IMR-90 (cell line): ENCODE measurements around the gene PDE8B. TPM values are rescaled to one million over a fixed set of nuclear protein-coding genes. Genes with fewer than 3 reads are reported as not detected.

ENCODE experiments used
- ATAC-seq: fragments of 200-7000 bp; cut with Tn5 transposase; 2 replicates; pipeline ENCODE4 v1.9.1; 2020; ENCODE audit warnings: low read depth, mild to moderate bottlenecking, moderate library complexity
- BruUV-seq: library from RNA; stranded (reverse); fragments of 400-500 nt; replicated peaks from 2 replicates; lab custom pipeline; 2021; lab: Mats Ljungman, UMichigan
- CTCF ChIA-PET: fragments of 300-600 bp; formaldehyde crosslinking; extraction: SDS; loops from one replicate; lab custom pipeline; 2021; ENCODE audit warnings: antibody characterized with exemption; lab: Yijun Ruan, JAX
- POLR2A ChIA-PET: fragments of 300-600 bp; sonication (Branson Sonifier 250); formaldehyde crosslinking; loops from one replicate; lab custom pipeline; 2022; ENCODE audit warnings: antibody characterized with exemption; ENCODE audit not compliant: unreplicated experiment; lab: Charles Lee
- DNase-seq: peaks from one replicate; pipeline ENCODE4 v3.0.0; 2013
- H2AFZ ChIP-seq: replicated peaks from 2 replicates; pipeline ENCODE3; 2013; ENCODE audit warnings: low read length, mild to moderate bottlenecking; ENCODE audit not compliant: poor library complexity
- H2AK5ac ChIP-seq: 2 replicates; pipeline ENCODE4 v1.6.1; 2013; ENCODE audit warnings: low read depth, low read length, inconsistent platforms
- H2AK9ac ChIP-seq: replicated peaks from 2 replicates; pipeline ENCODE3; 2013; ENCODE audit warnings: mild to moderate bottlenecking, low read depth, low read length, moderate library complexity; ENCODE audit not compliant: poor library complexity
- H2BK120ac ChIP-seq: 2 replicates; pipeline ENCODE4 v1.6.1; 2013; ENCODE audit warnings: low read depth, low read length, inconsistent platforms
- H2BK15ac ChIP-seq: 3 replicates; pipeline ENCODE4 v1.6.1; 2013; ENCODE audit warnings: low read depth, low read length, inconsistent platforms
- H2BK20ac ChIP-seq: 2 replicates; pipeline ENCODE4 v1.6.1; 2013; ENCODE audit warnings: low read depth, mild to moderate bottlenecking, inconsistent platforms, low read length, moderate library complexity
- H2BK5ac ChIP-seq: 2 replicates; pipeline ENCODE4 v1.6.1; 2013; ENCODE audit warnings: mild to moderate bottlenecking, low read depth, low read length, inconsistent platforms; ENCODE audit not compliant: poor library complexity, severe bottlenecking
- H3K14ac ChIP-seq: replicated peaks from 2 replicates; pipeline ENCODE4 v1.6.1; 2013; ENCODE audit warnings: low read depth, low read length, inconsistent platforms
- H3K18ac ChIP-seq: 2 replicates; pipeline ENCODE4 v1.6.1; 2013; ENCODE audit warnings: low read depth, low read length, control low read depth
- H3K23ac ChIP-seq: 2 replicates; pipeline ENCODE4 v1.6.1; 2013; ENCODE audit warnings: low read depth, low read length, inconsistent platforms
- H3K27ac ChIP-seq: 2 replicates; pipeline ENCODE4 v1.5.1; 2013; ENCODE audit warnings: mild to moderate bottlenecking, control low read depth, low read length; ENCODE audit not compliant: insufficient read depth
- H3K27me3 ChIP-seq: 2 replicates; pipeline ENCODE4 v1.6.1; 2013; ENCODE audit warnings: low read length; ENCODE audit not compliant: control insufficient read depth, insufficient read depth
- H3K36me3 ChIP-seq: 2 replicates; pipeline ENCODE4 v1.6.1; 2013; ENCODE audit warnings: low read length, mixed read lengths; ENCODE audit not compliant: control insufficient read depth, insufficient read depth
- H3K4ac ChIP-seq: 2 replicates; pipeline ENCODE4 v1.6.1; 2013; ENCODE audit warnings: low read depth, low read length, inconsistent platforms
- H3K4me1 ChIP-seq: 2 replicates; pipeline ENCODE4 v1.6.1; 2013; ENCODE audit warnings: low read length, mixed read lengths; ENCODE audit not compliant: control insufficient read depth, insufficient read depth
- H3K4me2 ChIP-seq: 2 replicates; pipeline ENCODE4 v1.6.1; 2013; ENCODE audit warnings: low read depth, mild to moderate bottlenecking, control low read depth, low read length, moderate library complexity
- H3K4me3 ChIP-seq: 2 replicates; pipeline ENCODE4 v1.5.1; 2013; ENCODE audit warnings: low read depth, mild to moderate bottlenecking, control low read depth, low read length, moderate library complexity; ENCODE audit not compliant: insufficient read depth
- H3K56ac ChIP-seq: 2 replicates; pipeline ENCODE4 v1.6.1; 2013; ENCODE audit warnings: low read length, inconsistent platforms; ENCODE audit not compliant: insufficient read depth; ENCODE audit errors: extremely low read depth
- H3K79me1 ChIP-seq, 2 experiments: 2 replicates each; pipeline ENCODE4 v1.6.1; 2013; ENCODE audit warnings: low read length in 2 of 2, inconsistent platforms in 1 of 2, low read depth in 1 of 2
- H3K9ac ChIP-seq: 2 replicates; pipeline ENCODE4 v1.6.1; 2013; ENCODE audit warnings: low read depth, low read length, control low read depth
- H3K9me1 ChIP-seq: 2 replicates; pipeline ENCODE4 v1.6.1; 2013; ENCODE audit warnings: low read length, inconsistent platforms; ENCODE audit not compliant: insufficient read depth
- H3K9me3 ChIP-seq: 2 replicates; pipeline ENCODE4 v1.6.1; 2013; ENCODE audit warnings: low read length; ENCODE audit not compliant: control insufficient read depth, insufficient read depth
- H4K20me1 ChIP-seq: 2 replicates; pipeline ENCODE4 v1.6.1; 2013; ENCODE audit warnings: low read length, inconsistent platforms; ENCODE audit not compliant: insufficient read depth
- H4K5ac ChIP-seq: 2 replicates; pipeline ENCODE4 v1.6.1; 2013; ENCODE audit warnings: mild to moderate bottlenecking, low read depth, low read length, control low read depth
- H4K8ac ChIP-seq, 2 experiments: 2 replicates each; pipeline ENCODE4 v1.6.1; 2013; ENCODE audit warnings: low read depth in 2 of 2, low read length in 2 of 2, control low read depth in 1 of 2, inconsistent platforms in 1 of 2
- H4K91ac ChIP-seq: 2 replicates; pipeline ENCODE4 v1.6.1; 2013; ENCODE audit warnings: low read depth, low read length, inconsistent platforms; ENCODE audit not compliant: insufficient read depth
- BHLHE40 ChIP-seq: fragments of 150-350 bp; IDR thresholded peaks from 2 replicates; pipeline ENCODE4 v1.6.1; 2016; ENCODE audit warnings: mild to moderate bottlenecking, low read depth, low read length
- CEBPB ChIP-seq: IDR thresholded peaks from 2 replicates; pipeline ENCODE4 v1.6.1; 2012; ENCODE audit warnings: low read depth, low read length, improper control_type of control experiment
- CHD1 ChIP-seq: IDR thresholded peaks from 2 replicates; pipeline ENCODE4 v1.6.1; 2012; ENCODE audit warnings: low read depth, low read length, improper control_type of control experiment
- ELK1 ChIP-seq: fragments of 150-350 bp; IDR thresholded peaks from 2 replicates; pipeline ENCODE4 v1.6.1; 2016; ENCODE audit warnings: low read depth, mild to moderate bottlenecking, low read length, moderate library complexity, borderline replicate concordance
- FOS ChIP-seq: fragments of 150-350 bp; IDR thresholded peaks from 2 replicates; pipeline ENCODE4 v1.6.1; 2016; ENCODE audit warnings: low read depth, low read length
- MAFK ChIP-seq: IDR thresholded peaks from 2 replicates; pipeline ENCODE4 v1.6.1; 2012; ENCODE audit warnings: low read depth, low read length, improper control_type of control experiment
- MAZ ChIP-seq: IDR thresholded peaks from 2 replicates; pipeline ENCODE4 v1.6.1; 2012; ENCODE audit warnings: low read depth, mild to moderate bottlenecking, low read length, improper control_type of control experiment, moderate library complexity, borderline replicate concordance
- MXI1 ChIP-seq: IDR thresholded peaks from 2 replicates; pipeline ENCODE4 v1.6.1; 2012; ENCODE audit warnings: low read depth, mild to moderate bottlenecking, low read length, moderate library complexity, borderline replicate concordance
- NFE2L2 ChIP-seq: fragments of 150-350 bp; IDR thresholded peaks from 2 replicates; pipeline ENCODE4 v1.6.1; 2016; ENCODE audit warnings: low read depth, mild to moderate bottlenecking, low read length
- POLR2A ChIP-seq: IDR thresholded peaks from 2 replicates; pipeline ENCODE4 v1.6.1; 2012; ENCODE audit warnings: mild to moderate bottlenecking, low read depth, low read length
- RAD21 ChIP-seq: IDR thresholded peaks from 2 replicates; pipeline ENCODE4 v1.6.1; 2012; ENCODE audit warnings: low read length, improper control_type of control experiment
- RCOR1 ChIP-seq: IDR thresholded peaks from 2 replicates; pipeline ENCODE4 v1.6.1; 2012; ENCODE audit warnings: mild to moderate bottlenecking, low read length, improper control_type of control experiment; ENCODE audit not compliant: insufficient replicate concordance
- RFX5 ChIP-seq: IDR thresholded peaks from 2 replicates; pipeline ENCODE4 v1.8.0; 2012; ENCODE audit warnings: low read depth, mild to moderate bottlenecking, low read length, moderate library complexity
- SMC3 ChIP-seq: fragments of 150-350 bp; IDR thresholded peaks from 2 replicates; pipeline ENCODE4 v1.6.1; 2016; ENCODE audit warnings: low read depth, mild to moderate bottlenecking, antibody characterized with exemption, low read length, moderate library complexity
- WGBS, 2 experiments: methylation state at CpG; one replicate each; pipeline versions ENCODE4 v1.1.5 to v1.1.7; 2013; ENCODE audit warnings: missing lambda C conversion rate in 2 of 2; ENCODE audit not compliant: insufficient read length in 1 of 2; ENCODE audit errors: extremely low coverage in 2 of 2; 5-methylcytosine and 5-hydroxymethylcytosine counted together
- dilution Hi-C: fragments of 300-500 bp; cut with HindIII; formaldehyde crosslinking; loops from one replicate; pipeline ENCODE4 v1.14.3; 2018; ENCODE audit warnings: low sequenced_read_pairs; ENCODE audit not compliant: unreplicated experiment
- in situ Hi-C: fragments of 300-500 bp; cut with MboI; formaldehyde crosslinking; loops from 3 replicates; pipeline ENCODE4 v1.14.3; 2019; ENCODE audit warnings: low sequenced_read_pairs, inconsistent platforms, mixed read lengths
- intact Hi-C: fragments of 100-400 bp; cut with micrococcal nuclease; formaldehyde crosslinking; loops from 2 replicates; pipeline ENCODE4 v1.10.0; 2022
- polyA plus RNA-seq, 3 experiments: library from polyadenylated mRNA; depleted of rRNA; stranded (reverse); fragments of >200 nt; gene quantifications; 2 replicates each; pipeline ENCODE4 v1.2.3, GENCODE V29; 2012; ENCODE audit warnings: low replicate concordance in 1 of 3
- total RNA-seq: library from RNA; depleted of rRNA; stranded (reverse); fragments of >200 nt; gene quantifications from 2 replicates; pipeline ENCODE4 v1.2.3, GENCODE V29; 2012
- TF ChIP-seq, protein P1 (sequence below): fragments of 150-350 bp; IDR thresholded peaks from 2 replicates; pipeline ENCODE4 v1.6.1; 2017; ENCODE audit warnings: mild to moderate bottlenecking, antibody characterized with exemption, low read length, low read depth
- TF ChIP-seq, protein P2 (sequence below): conservative IDR thresholded peaks from 2 replicates; pipeline ENCODE4 v1.5.1; 2012; ENCODE audit warnings: mild to moderate bottlenecking, low read depth, low read length, improper control_type of control experiment

Gene PDE8B
- total and polyA plus RNA-seq, 2 of the 4 experiments (the other 2 are of a cell fraction) = under 0.01 to 0.03 TPM

DNA sequence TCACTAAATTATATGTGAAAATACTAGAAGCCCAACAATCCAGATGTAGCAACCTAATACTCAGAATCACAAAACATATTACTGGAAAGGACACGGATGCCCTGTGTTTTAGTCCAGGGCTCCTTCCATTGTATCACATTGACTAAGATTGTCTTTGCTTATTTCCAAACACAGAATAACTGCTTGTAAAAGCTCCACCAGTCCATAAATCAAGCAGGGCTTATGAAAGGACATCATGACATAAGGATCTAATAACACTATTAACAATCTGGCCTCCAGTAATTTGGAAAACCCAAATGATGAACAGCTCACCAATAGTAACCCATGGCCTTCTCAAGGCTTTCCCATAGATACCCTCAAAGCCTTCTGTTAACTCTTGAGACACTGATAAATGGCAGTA is 241.9 kb downstream of the PDE8B start:
- Histone ChIP-seq H3K4ac (no peak overlapping the region), H4K8ac (no peak overlapping the region), H3K9me3 (no peaks in the 10 kb centered on the region), H3K79me1 (peaks cover 0 to 8% of the 10 kb centered on the region in 2 experiments; a peak in 3 of 4 replicates), H2AK5ac (no peak overlapping the region), H3K27ac (no peak overlapping the region), H3K4me2 (no peak overlapping the region), H3K36me3 (peaks cover 17% of the 10 kb centered on the region), H2AK9ac (no peak overlapping the region), H3K14ac (no peak overlapping the region), H3K23ac (no peak overlapping the region), H2BK5ac (no peak overlapping the region), H3K27me3 (no peaks in the 10 kb centered on the region), H4K91ac (no peak overlapping the region), H4K5ac (no peak overlapping the region), H4K20me1 (no peaks in the 10 kb centered on the region), H3K9me1 (0 out of 2 replicates have a peak, but pooled peaks cover 2% of the 10 kb centered on the region), H3K56ac (no peak overlapping the region), H3K9ac (no peak overlapping the region), H2AFZ (no peak overlapping the region), H3K4me1 (peaks cover 2% of the 10 kb centered on the region; the same call in 1 of the 2 replicates), H3K4me3 (no peak overlapping the region), H3K18ac (no peak overlapping the region), H2BK120ac (no peak overlapping the region), H2BK20ac (no peak overlapping the region), H2BK15ac (no peak overlapping the region)
- DNase-seq (no peak), ATAC-seq (no peak)
- CTCF ChIA-PET = no interaction called here
- POLR2A ChIA-PET = no interaction called here
- intact Hi-C loops = no loop called here
- no TSS peak for BruUV-seq
- in situ Hi-C loops = no loop called here
- 100% methylated on average over 1 of the region's 1 CpG; no CpG with 5 or more reads in 1 of the 2 experiments for WGBS, 2 experiments
- TF ChIP-seq, protein P1, sequence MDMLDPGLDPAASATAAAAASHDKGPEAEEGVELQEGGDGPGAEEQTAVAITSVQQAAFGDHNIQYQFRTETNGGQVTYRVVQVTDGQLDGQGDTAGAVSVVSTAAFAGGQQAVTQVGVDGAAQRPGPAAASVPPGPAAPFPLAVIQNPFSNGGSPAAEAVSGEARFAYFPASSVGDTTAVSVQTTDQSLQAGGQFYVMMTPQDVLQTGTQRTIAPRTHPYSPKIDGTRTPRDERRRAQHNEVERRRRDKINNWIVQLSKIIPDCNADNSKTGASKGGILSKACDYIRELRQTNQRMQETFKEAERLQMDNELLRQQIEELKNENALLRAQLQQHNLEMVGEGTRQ = no peak
- no peak for TF ChIP-seq NFE2L2
- TF ChIP-seq BHLHE40 = no peak
- no peak for TF ChIP-seq ELK1
- TF ChIP-seq MXI1 = no peak
- TF ChIP-seq RAD21 = no peak
- TF ChIP-seq POLR2A = no peak
- TF ChIP-seq RFX5 = no peak
- TF ChIP-seq SMC3 = no peak
- TF ChIP-seq CHD1 = no peak
- TF ChIP-seq CEBPB = no peak
- TF ChIP-seq FOS = no peak
- TF ChIP-seq RCOR1 = no peak
- no peak for TF ChIP-seq MAFK
- TF ChIP-seq, protein P2, sequence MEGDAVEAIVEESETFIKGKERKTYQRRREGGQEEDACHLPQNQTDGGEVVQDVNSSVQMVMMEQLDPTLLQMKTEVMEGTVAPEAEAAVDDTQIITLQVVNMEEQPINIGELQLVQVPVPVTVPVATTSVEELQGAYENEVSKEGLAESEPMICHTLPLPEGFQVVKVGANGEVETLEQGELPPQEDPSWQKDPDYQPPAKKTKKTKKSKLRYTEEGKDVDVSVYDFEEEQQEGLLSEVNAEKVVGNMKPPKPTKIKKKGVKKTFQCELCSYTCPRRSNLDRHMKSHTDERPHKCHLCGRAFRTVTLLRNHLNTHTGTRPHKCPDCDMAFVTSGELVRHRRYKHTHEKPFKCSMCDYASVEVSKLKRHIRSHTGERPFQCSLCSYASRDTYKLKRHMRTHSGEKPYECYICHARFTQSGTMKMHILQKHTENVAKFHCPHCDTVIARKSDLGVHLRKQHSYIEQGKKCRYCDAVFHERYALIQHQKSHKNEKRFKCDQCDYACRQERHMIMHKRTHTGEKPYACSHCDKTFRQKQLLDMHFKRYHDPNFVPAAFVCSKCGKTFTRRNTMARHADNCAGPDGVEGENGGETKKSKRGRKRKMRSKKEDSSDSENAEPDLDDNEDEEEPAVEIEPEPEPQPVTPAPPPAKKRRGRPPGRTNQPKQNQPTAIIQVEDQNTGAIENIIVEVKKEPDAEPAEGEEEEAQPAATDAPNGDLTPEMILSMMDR = no peak
- no peak for TF ChIP-seq MAZ
- dilution Hi-C loops = no loop called here
